ENCODE data around the gene SHC3. TPM values are rescaled to one million over a fixed set of nuclear protein-coding genes. Genes with fewer than 3 reads are reported as not detected.

Gene SHC3
- polyA plus RNA-seq, 1 experiment, result 1.3 TPM

GRCh38 chr9:88984543-88984883 is 194.1 kb downstream of the SHC3 start:
- DNase-seq (ENCODE audit: low read depth), result no peak
- Histone ChIP-seq H3K27me3 (ENCODE audit: control insufficient read depth, insufficient read depth, low read length) (no peaks in the 10 kb centered on the region), H3K36me3 (ENCODE audit: control insufficient read depth, insufficient read depth, low read length) (no peaks in the 10 kb centered on the region), H3K4me3 (ENCODE audit: low read depth, low read length) (no peak overlapping the region)
- CTCF ChIA-PET, result no interaction called here
- TF ChIP-seq CTCF (IDR thresholded peaks at IDR 0.05; ENCODE audit: insufficient read depth, low read depth, low read length), result no peak
- POLR2A ChIA-PET, result no interaction called here

GRCh38 chr9:88983865-88984542 is 194.6 kb downstream of the SHC3 start:
- Histone ChIP-seq H3K36me3 (ENCODE audit: control insufficient read depth, insufficient read depth, low read length) (no peaks in the 10 kb centered on the region), H3K4me3 (ENCODE audit: low read depth, low read length) (no peak overlapping the region), H3K27me3 (ENCODE audit: control insufficient read depth, insufficient read depth, low read length) (no peaks in the 10 kb centered on the region)
- CTCF ChIA-PET, result no interaction called here
- no peak for TF ChIP-seq CTCF (IDR thresholded peaks at IDR 0.05; ENCODE audit: insufficient read depth, low read depth, low read length)
- no peak for DNase-seq (ENCODE audit: low read depth)
- POLR2A ChIA-PET, result no interaction called here

GRCh38 chr9:88980740-88981203 is 197.8 kb downstream of the SHC3 start:
- peak; percentile 93 for DNase-seq (ENCODE audit: low read depth)
- POLR2A ChIA-PET, result interaction anchor here (0.6 kb wide), 2 partner anchors 11 to 1097 kb away, joined by 3 to 6 read pairs; no protein-coding TSS in a partner anchor
- H3K36me3 ChIP-seq (ENCODE audit: control insufficient read depth, insufficient read depth, low read length), result no peaks in the 10 kb centered on the region
- no peaks in the 10 kb centered on the region for H3K27me3 ChIP-seq (ENCODE audit: control insufficient read depth, insufficient read depth, low read length)
- TF ChIP-seq CTCF (IDR thresholded peaks at IDR 0.05; ENCODE audit: insufficient read depth, low read depth, low read length), result no peak
- CTCF ChIA-PET, result no interaction called here
- H3K4me3 ChIP-seq (ENCODE audit: low read depth, low read length), result no peak overlapping the region

- ChIA-PET CTCF (no interaction called here), POLR2A (no interaction called here)
- Histone ChIP-seq H3K27me3 (ENCODE audit: control insufficient read depth, insufficient read depth, low read length) (no peaks in the 10 kb centered on the region), H3K36me3 (ENCODE audit: control insufficient read depth, insufficient read depth, low read length) (no peaks in the 10 kb centered on the region), H3K4me3 (ENCODE audit: low read depth, low read length) (no peak overlapping the region)
- TF ChIP-seq CTCF (IDR thresholded peaks at IDR 0.05; ENCODE audit: insufficient read depth, low read depth, low read length), result no peak
- no peak for DNase-seq (ENCODE audit: low read depth)
Measured at GRCh38 chr9:88979791-88980190, 198.8 kb downstream of the SHC3 start.

- DNase-seq (ENCODE audit: low read depth), result no peak
- no peak for TF ChIP-seq CTCF (IDR thresholded peaks at IDR 0.05; ENCODE audit: insufficient read depth, low read depth, low read length)
- H3K4me3 ChIP-seq (ENCODE audit: low read depth, low read length), result no peak overlapping the region
- CTCF ChIA-PET, result no interaction called here
- POLR2A ChIA-PET, result no interaction called here
- no peaks in the 10 kb centered on the region for H3K36me3 ChIP-seq (ENCODE audit: control insufficient read depth, insufficient read depth, low read length)
- H3K27me3 ChIP-seq (ENCODE audit: control insufficient read depth, insufficient read depth, low read length), result no peaks in the 10 kb centered on the region
Measured at GRCh38 chr9:88979021-88979420, 199.6 kb downstream of the SHC3 start.

Measured in BJ (cell line).